AG09309 (cell line): ENCODE results near the gene IDUA.

Source experiments
- DNase-seq: peaks from one replicate; pipeline ENCODE4 v3.0.0-alpha.2; 2010; ENCODE audit warnings: low read depth
- H3K4me3 ChIP-seq: 2 replicates; pipeline ENCODE4 v1.5.1; 2011; ENCODE audit warnings: mild to moderate bottlenecking, low read depth, low read length, moderate library complexity; ENCODE audit not compliant: control insufficient read depth
- TF ChIP-seq, protein P1 (sequence below): IDR thresholded peaks from 2 replicates; pipeline ENCODE4 v1.5.1; 2011; ENCODE audit warnings: mild to moderate bottlenecking, low read depth, low read length, inconsistent platforms; ENCODE audit not compliant: insufficient read depth, control insufficient read depth; ENCODE audit errors: missing control alignments

IDUA gene

DNA sequence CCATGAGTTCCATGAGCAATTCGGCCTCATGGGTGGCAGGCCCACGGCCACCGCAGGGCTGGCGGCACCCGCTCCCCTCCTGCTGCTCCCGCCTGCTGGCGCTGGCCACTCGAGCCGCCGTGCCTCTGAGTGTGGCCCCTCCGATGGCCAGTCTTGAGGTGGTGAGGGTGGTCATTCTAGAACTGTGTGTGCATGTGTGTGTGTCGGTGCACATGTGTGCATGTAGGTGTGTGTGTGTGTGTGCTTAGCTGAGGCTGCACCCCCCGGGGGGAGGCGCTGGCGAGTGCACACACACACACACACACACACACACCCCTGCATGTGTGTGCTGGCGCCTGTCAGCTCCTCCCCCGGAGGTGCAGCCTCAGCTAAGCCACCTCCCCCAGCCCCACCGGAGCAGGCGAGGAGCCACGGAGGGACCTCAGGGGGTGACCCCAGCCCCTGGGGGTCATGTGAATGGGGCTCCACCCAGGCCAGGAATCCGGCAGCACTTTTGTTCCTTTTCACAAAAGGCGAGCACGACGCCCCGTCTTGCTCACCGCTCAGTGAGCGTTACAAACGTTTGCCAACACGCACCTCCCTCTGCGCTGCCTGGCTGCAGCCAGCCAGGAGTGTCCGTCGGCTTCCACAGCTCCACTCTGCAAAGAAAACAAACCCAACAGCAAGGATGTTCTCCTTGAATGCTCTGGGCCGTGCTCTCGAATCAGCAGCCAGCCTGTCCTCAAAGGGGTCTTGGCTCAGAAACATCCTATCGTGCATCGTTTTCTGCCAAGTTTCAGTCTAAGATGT lies 54.5 kb downstream of the IDUA start:
- peak overlapping the region; percentile 15 for H3K4me3 ChIP-seq
- no peak for DNase-seq
- TF ChIP-seq, protein P1, sequence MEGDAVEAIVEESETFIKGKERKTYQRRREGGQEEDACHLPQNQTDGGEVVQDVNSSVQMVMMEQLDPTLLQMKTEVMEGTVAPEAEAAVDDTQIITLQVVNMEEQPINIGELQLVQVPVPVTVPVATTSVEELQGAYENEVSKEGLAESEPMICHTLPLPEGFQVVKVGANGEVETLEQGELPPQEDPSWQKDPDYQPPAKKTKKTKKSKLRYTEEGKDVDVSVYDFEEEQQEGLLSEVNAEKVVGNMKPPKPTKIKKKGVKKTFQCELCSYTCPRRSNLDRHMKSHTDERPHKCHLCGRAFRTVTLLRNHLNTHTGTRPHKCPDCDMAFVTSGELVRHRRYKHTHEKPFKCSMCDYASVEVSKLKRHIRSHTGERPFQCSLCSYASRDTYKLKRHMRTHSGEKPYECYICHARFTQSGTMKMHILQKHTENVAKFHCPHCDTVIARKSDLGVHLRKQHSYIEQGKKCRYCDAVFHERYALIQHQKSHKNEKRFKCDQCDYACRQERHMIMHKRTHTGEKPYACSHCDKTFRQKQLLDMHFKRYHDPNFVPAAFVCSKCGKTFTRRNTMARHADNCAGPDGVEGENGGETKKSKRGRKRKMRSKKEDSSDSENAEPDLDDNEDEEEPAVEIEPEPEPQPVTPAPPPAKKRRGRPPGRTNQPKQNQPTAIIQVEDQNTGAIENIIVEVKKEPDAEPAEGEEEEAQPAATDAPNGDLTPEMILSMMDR, result no peak

DNA sequence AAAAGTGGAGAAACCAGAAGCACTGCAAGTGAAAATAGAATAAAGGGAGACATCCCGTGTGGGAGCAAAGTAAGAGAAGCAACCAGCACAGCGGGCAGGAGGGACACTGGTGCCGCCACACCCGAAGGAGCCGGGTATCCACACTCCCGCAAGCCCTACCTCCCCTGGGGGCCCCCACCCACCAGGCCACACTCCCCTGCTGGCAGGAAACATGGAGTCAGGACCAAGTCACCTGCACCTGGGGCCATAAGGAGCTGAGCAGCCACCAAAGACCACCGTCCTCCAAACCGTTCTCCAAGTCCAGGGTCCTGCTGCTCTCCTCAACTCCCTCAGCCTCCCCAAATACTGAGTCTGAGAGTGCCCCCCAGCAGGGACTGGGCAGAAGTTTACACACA lies 55.1 kb downstream of the IDUA start:
- H3K4me3 ChIP-seq, result no peak overlapping the region
- DNase-seq, result no peak
- TF ChIP-seq, protein P1, result no peak

DNA sequence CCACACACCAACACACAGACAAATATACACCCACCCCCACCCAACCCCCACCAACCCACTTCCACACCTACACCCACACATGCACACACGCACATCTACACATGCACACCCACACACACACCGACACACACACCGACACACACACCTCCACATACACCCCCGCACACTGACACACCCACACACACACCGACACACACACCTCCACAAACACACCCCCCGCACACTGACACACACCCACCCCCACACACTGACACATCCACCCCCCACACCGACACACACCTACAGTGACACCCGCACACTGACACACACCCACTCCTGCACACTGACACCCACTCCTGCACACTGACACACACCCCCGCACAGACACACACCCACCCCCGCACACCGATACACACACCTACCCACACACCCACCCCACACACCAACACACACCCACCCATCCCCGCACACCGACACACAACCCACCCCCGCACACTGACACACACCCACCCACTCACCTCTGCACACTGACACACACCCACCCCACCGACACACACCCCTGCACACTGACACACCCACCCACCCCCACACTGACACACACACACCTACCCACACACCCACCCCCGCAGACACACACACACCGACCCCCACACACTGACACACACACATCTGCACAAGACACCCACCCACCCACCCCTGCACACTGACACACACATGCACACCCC lies 55.7 kb downstream of the IDUA start:
- TF ChIP-seq, protein P1, result no peak
- DNase-seq, result no peak
- H3K4me3 ChIP-seq, result no peak overlapping the region

DNA sequence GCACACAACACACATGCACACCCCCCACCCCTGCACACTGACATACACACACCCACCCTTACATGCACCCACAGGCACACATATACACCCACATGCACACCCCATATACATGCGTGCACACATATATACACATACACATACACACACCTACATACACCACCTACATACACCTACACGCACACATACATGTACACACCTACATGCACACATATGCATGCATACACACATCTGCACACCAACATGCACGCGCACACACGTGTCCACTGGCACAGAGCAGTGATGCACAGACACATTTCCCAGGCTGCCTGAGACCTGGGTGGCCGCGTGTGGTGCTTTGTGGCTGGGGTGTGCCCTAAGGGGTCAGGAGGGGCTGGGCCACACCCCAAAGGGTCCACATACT lies 56.3 kb downstream of the IDUA start:
- TF ChIP-seq, protein P1, result no peak
- H3K4me3 ChIP-seq, result no peak overlapping the region

DNA sequence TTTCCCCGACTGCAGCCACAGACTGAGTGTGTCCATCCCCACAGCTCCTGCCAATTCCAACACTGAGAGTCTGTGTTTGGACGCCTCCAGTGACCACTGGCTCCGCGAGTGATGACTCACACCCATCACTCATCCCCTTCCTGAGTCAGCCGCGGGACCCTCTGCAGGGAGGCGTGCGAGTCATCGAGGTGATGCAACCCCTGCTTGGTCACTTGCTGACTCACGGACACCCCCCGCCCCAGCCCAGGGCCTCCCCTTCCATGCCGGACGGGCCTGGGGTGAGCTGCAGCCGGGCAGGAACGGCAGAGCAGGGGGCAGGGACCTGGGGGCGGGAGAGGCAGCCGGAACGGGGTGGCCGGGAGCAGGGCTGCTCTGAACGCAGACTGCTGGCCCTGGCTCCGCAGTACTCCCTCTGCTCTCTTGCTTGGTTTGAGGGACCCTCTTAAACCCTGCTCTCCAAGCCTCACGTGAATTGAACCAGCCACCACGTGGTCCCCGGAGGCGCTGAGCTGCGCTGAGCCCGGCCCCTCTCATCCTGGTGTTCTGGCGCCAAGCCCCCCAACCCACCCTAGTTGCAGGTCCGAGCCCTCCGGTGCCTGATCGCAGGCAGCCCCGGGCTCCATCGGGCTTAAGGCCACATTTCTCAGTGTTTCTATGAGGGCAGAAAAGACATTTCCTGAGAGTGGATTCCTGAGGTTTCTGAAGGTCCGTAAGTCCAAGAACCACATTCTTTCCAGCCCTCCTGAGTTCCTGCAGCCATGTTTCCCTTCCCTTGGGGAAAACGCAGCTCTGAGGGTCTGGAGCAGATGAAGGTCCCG lies 57.0 kb downstream of the IDUA start:
- DNase-seq, result peak; percentile 97
- TF ChIP-seq, protein P1, result no peak
- peak overlapping the region; percentile 14 for H3K4me3 ChIP-seq

More for the DNA sequence above, 56.3 kb downstream of the IDUA start:
- no peak for DNase-seq

DNA sequence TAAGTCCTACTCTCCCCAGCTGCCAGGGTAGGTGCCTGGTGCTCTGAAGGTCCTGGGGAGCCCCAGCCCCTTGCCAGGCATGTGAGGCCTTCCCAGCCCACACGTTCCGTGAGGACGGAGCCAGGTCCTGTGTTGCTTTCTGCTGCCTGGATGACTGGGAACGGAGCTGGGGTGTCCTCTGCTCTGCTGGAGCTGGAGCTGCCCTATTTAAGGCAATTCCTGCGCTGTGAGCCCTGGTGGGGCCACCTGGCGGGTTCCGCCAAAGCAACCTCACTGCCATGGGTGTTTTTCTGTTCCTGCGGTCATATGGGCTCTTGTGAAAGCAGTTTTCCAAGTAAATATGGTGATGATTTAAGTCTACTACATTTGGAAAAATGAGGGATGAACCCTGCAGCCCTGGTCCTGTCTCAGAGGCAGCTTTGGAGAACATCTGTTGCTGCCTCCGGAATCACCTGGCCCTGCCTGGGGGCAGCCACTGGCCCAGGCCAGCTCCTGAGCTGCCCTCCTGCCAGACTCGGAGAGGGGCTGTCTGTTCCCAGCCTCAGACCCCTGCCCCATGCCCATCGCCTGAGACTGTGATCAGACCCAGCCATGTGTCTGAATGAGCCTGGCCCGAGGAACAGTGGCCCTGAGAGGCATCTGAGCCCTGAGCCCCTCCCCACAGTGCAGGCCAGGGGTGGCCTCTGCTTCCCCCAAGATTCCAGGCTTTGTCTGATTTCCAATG lies 57.8 kb downstream of the IDUA start:
- TF ChIP-seq, protein P1, result peak; percentile 6

More for the DNA sequence above, 57.8 kb downstream of the IDUA start:
- no peak overlapping the region; the same call in 1 of the 2 replicates for H3K4me3 ChIP-seq
- no peak for DNase-seq
